NCI-H2029 treated with DMSO at 0.1 percent for 48 hours (cell line): Measurements from ENCODE around the gene CAP2.
"Not testable (repeated sequence)": the region's sequence is repeated elsewhere in the genome, so short reads cannot be mapped to it uniquely, and the experiment has no call there.

ENCODE experiments used
- DNase-seq: peaks from one replicate; lab custom pipeline; 2025; lab: John Stamatoyannopoulos, UW

Gene CAP2

GRCh38 chr6:17439243-17439993 is 46.0 kb downstream of the CAP2 start:
- DNase-seq, result no peak

GRCh38 chr6:17440811-17441210 is 47.4 kb downstream of the CAP2 start:
- not testable (repeated sequence) for DNase-seq

DNA sequence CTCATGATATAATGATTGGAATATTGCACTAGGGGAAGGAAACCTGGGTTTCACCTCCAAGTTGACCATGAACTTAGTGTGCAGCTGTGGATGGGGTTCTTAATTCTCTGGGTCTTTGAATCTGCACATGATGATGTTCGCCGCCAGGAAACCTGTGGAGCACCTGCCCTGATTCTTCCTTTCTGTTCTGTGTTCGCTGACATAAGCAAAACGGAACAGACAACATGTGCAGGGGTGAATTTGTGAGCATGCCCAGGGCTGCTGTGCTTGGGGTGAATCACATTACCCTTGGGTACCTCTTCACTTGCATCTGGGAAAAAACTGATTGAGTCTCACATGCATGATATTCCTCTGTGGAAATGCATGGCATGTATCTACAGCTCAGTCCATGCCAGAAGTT is 48.8 kb downstream of the CAP2 start:
- no peak for DNase-seq

DNA sequence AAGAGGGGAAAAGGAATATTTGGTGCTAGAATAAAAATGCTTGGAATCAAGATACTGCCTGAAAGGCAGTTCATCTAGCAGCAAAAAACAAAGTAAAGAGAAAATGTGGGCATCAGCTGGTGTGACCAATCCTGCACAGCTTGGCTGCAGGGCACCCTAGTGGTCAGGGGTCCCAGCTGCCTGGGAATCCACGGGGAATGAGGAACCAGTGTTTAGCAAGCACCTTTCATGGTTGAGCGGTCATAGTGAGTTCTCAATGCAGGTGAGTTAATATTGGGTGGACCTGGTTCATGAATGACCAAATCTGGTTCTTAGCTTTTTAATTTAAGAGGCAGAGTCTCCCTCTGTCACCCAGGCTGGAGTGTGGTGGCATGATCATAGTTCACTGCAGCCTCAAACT is 53.3 kb downstream of the CAP2 start:
- DNase-seq, result no peak

- no peak for DNase-seq
Observed at GRCh38 chr6:17448165-17448564, 54.8 kb downstream of the CAP2 start.

GRCh38 chr6:17450397-17450796 is 57.0 kb downstream of the CAP2 start:
- DNase-seq, result no peak

DNA sequence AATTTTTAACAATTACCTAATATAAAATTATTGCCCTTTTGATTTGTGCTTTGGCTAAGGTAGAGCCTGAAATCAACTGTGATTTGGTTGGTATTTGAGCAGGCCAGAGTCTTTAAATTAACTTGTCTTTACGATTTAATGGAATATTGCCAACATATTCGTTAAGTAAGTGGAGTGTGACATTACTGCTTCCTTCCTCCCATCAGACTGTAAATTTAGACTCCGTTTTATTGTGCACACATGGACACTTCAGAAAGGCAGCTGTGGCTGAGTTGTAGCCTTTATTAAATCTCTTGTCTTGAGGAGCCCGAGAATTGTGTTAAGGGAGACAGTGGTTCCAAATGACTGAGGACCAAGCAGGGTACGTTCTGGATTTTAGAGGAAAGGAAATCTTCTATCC is 57.4 kb downstream of the CAP2 start:
- DNase-seq, result no peak

DNA sequence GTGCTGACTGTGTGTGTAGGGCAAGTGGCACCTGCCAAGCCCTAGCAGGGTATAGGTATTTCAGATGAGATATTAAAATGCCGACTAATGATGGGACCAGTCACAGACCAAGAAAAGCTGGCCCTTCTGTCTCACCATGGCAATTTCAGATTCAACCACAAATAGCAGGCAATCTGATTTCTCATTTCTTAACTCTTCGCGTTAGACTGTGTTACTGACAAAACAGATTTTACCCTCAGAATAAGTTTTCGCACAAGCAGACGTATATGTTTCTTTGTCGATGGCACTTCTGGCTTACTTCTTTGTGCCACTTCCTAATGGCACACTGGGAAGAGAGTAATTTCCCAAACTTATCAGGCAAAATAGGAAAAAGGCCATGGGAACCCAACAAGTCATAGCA is 58.7 kb downstream of the CAP2 start:
- no peak for DNase-seq

GRCh38 chr6:17454316-17455005 is 61.1 kb downstream of the CAP2 start:
- no peak for DNase-seq

- no peak for DNase-seq
Observed at GRCh38 chr6:17455919-17456318, 62.5 kb downstream of the CAP2 start.

GRCh38 chr6:17456711-17457110 is 63.3 kb downstream of the CAP2 start:
- no peak for DNase-seq

- DNase-seq, result no peak
Observed at GRCh38 chr6:17457405-17457804, 64.0 kb downstream of the CAP2 start.

DNA sequence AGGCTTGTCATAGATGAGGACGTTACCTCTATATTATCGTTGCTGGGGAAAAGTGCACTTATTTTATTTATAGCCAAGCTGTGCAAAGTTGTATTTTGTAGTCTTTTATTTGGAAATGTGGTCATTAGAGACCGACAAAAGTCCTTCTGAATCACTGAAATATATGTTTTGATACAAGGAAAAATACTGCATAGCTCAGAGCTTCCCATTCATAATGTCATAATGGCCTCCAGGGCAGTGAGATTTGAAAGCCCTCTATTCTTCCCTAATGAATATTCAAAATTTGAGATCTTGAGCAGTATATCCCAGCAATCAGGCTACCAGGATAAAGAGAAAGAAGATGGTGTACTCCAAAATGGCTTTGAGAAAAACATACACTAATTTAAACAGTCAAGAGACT is 64.6 kb downstream of the CAP2 start:
- no peak for DNase-seq

- DNase-seq, result no peak
Observed at GRCh38 chr6:17458966-17459365, 65.6 kb downstream of the CAP2 start.

GRCh38 chr6:17460862-17461261 is 67.5 kb downstream of the CAP2 start:
- DNase-seq, result no peak

DNA sequence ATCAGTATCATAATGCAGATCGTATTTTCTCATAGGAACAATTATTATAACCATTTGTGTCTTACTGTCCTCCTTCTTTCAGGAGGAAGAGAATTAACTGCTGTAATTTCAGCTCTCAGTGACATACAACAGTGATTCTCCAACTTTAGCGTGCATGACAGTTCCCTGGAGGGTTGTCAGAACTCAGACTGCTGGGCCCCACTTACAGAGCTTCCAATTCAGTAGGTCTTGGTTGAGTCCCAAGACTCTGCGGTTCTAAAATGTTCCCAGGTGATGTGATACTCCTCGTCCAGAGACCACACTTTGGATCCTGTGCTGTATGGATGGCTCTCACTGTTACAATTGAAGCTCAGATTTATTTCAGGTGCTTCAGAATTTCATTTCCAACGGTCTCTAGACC is 72.8 kb downstream of the CAP2 start:
- no peak for DNase-seq

GRCh38 chr6:17466707-17467106 is 73.3 kb downstream of the CAP2 start:
- no peak for DNase-seq

GRCh38 chr6:17469006-17469832 is 75.8 kb downstream of the CAP2 start:
- DNase-seq, result no peak

DNA sequence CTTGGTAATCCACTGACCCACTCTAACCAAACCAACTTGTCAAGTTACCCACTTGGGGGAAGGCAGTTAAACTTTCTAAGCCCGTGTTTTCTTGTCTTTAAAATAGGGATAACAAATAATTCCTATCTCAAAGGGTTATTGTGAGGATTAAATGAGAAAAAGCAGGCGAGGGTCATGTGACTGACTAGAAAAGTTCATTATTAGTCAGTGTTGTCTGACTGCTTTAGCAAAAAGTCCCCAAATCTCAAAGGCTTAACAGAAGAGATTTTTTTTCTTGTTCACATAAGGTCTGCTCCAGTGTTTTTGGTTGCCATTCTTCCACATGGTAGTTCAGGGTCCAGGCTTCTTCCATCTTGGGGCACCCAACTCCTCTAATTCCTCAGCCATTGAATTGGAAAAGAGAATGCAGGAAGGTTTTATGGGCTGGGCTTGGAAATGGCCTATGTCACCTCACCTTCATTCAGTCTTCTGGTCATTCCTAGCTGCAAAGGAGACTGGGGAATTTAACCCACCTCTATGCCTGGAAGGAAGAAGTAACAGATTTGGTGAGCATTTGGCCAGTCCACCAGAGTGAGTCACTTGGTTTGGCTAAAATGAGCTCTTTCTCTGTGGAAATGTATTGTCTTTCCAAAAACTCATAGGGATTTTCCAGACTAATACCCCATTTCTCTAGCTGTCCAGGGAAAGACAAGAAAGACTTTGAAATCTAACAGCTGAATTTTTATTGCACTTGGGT is 77.0 kb downstream of the CAP2 start:
- DNase-seq, result no peak

- DNase-seq, result no peak
Observed at GRCh38 chr6:17470938-17471327, 77.5 kb downstream of the CAP2 start.

GRCh38 chr6:17472653-17473183 is 79.3 kb downstream of the CAP2 start:
- DNase-seq, result no peak

GRCh38 chr6:17473554-17473953 is 80.2 kb downstream of the CAP2 start:
- DNase-seq, result no peak
